Activated CD8-positive, alpha-beta memory T cell treated with anti-CD3 and anti-CD28 coated beads for 36 hours (primary cell): Measurements from ENCODE around the gene ATP6V1A. TPM values are rescaled to one million over a fixed set of nuclear protein-coding genes. Genes with fewer than 3 reads are reported as not detected.
"Not testable (repeated sequence)": the region's sequence is repeated elsewhere in the genome, so short reads cannot be mapped to it uniquely, and the experiment has no call there.

Experiments used
- CTCF ChIA-PET: fragments of 350-600 bp; sonication (Branson Sonifier 250); formaldehyde crosslinking; loops from one replicate; lab custom pipeline; 2021; ENCODE audit warnings: antibody characterized with exemption; lab: Charles Lee
- POLR2A ChIA-PET: fragments of 350-600 bp; sonication (Branson Sonifier 250); formaldehyde crosslinking; loops from one replicate; lab custom pipeline; 2021; ENCODE audit warnings: antibody characterized with exemption; lab: Charles Lee
- total RNA-seq, 2 experiments: library from RNA; stranded (reverse); gene quantifications; one replicate each; pipeline ENCODE4 v1.2.3, GENCODE V29; 2021

The ATP6V1A gene
- total RNA-seq, 2 experiments from 2014 or later = 50.5 to 54.5 TPM

- POLR2A ChIA-PET = no interaction called here
- CTCF ChIA-PET = interaction anchor here (0.6 kb wide), 1 partner anchor 51 kb away, joined by 3 read pairs; no protein-coding TSS in a partner anchor
These were observed 48.9 kb downstream of the ATP6V1A start for GRCh38 chr3:113795693-113796092.

- POLR2A ChIA-PET = no interaction called here
These were observed 56.1 kb downstream of the ATP6V1A start for GRCh38 chr3:113802795-113803455.

GRCh38 chr3:113804661-113805060 is 57.8 kb downstream of the ATP6V1A start:
- POLR2A ChIA-PET = no interaction called here
- CTCF ChIA-PET = no interaction called here

More at GRCh38 chr3:113802795-113803455, 56.1 kb downstream of the ATP6V1A start:
- CTCF ChIA-PET = interaction anchor here (0.6 to 1.1 kb wide), 2 partner anchors 36 to 55 kb away, joined by 3 to 7 read pairs; partner anchors contain the start of gene GRAMD1C

GRCh38 chr3:113805249-113805648 is 58.4 kb downstream of the ATP6V1A start:
- ChIA-PET CTCF (no interaction called here), POLR2A (no interaction called here)

- ChIA-PET POLR2A (no interaction called here), CTCF (no interaction called here)
These were observed 66.0 kb downstream of the ATP6V1A start for GRCh38 chr3:113812854-113813253.

GRCh38 chr3:113819866-113820265 is 73.0 kb downstream of the ATP6V1A start:
- POLR2A ChIA-PET = no interaction called here
- CTCF ChIA-PET = no interaction called here

GRCh38 chr3:113825090-113825489 is 78.3 kb downstream of the ATP6V1A start:
- CTCF ChIA-PET = no interaction called here
- POLR2A ChIA-PET = no interaction called here

- ChIA-PET POLR2A (no interaction called here), CTCF (no interaction called here)
These were observed 81.8 kb downstream of the ATP6V1A start for GRCh38 chr3:113828600-113828999.

- CTCF ChIA-PET = interaction anchor here (0.8 kb wide), 1 partner anchor 9 kb away, joined by 6 read pairs; the partner anchor contains the start of gene GRAMD1C
- POLR2A ChIA-PET = no interaction called here
These were observed 82.9 kb downstream of the ATP6V1A start for GRCh38 chr3:113829576-113830354.

GRCh38 chr3:113831103-113831355 is 84.2 kb downstream of the ATP6V1A start:
- ChIA-PET CTCF (no interaction called here), POLR2A (no interaction called here)

- ChIA-PET CTCF (interaction anchor here (0.5 kb wide), 1 partner anchor 79 kb away, joined by 4 read pairs; no protein-coding TSS in a partner anchor), POLR2A (no interaction called here)
These were observed 85.8 kb downstream of the ATP6V1A start for GRCh38 chr3:113832477-113833164.

GRCh38 chr3:113834983-113835382 is 88.1 kb downstream of the ATP6V1A start:
- ChIA-PET CTCF (interaction anchor here (0.6 to 0.8 kb wide), 3 partner anchors 9 to 521 kb away, joined by 3 to 4 read pairs (median 3); no protein-coding TSS in a partner anchor), POLR2A (no interaction called here)

- ChIA-PET POLR2A (interaction anchor here (0.8 kb wide), 1 partner anchor 1010 kb away, joined by 5 read pairs; no protein-coding TSS in a partner anchor), CTCF (interaction anchor here (0.7 to 1.8 kb wide), 9 partner anchors 9 to 1324 kb away, joined by 3 to 7 read pairs (median 4); no protein-coding TSS in a partner anchor)
These were observed 91.9 kb downstream of the ATP6V1A start, which contains the start of gene GRAMD1C for GRCh38 chr3:113838631-113839209. TSS of gene GRAMD1C (plus strand) at chr3:113838788. CDS start at chr3:113838910, 122 bp downstream.

- CTCF ChIA-PET = interaction anchor here (0.8 to 1.8 kb wide), 2 partner anchors 9 to 145 kb away, joined by 3 to 6 read pairs; no protein-coding TSS in a partner anchor
- POLR2A ChIA-PET = no interaction called here
These were observed 92.7 kb downstream of the ATP6V1A start for GRCh38 chr3:113839551-113839950.

- CTCF ChIA-PET = interaction anchor here (0.7 to 1.7 kb wide), 6 partner anchors 10 to 206 kb away, joined by 3 to 5 read pairs (median 4); no protein-coding TSS in a partner anchor
- POLR2A ChIA-PET = no interaction called here
These were observed 97.9 kb downstream of the ATP6V1A start for GRCh38 chr3:113844622-113845222.

GRCh38 chr3:113847247-113847646 is 100.4 kb downstream of the ATP6V1A start:
- ChIA-PET CTCF (no interaction called here), POLR2A (no interaction called here)

GRCh38 chr3:113847664-113848461 is 101.0 kb downstream of the ATP6V1A start:
- POLR2A ChIA-PET = no interaction called here
- CTCF ChIA-PET = no interaction called here

GRCh38 chr3:113849071-113849470 is 102.2 kb downstream of the ATP6V1A start:
- CTCF ChIA-PET = not testable (repeated sequence)

More at GRCh38 chr3:113849071-113849470, 102.2 kb downstream of the ATP6V1A start:
- POLR2A ChIA-PET = not testable (repeated sequence)
